Activated T-helper 2 cell treated with anti-CD3 and anti-CD28 coated beads, Interferon-gamma antibody, Interleukin-2, Interleukin-4, amounts not matched to agents 10 μg/mL and 5 μg/mL and 100 μg/mL, durations not matched to agents 14 hours and 24 hours and 36 hours (primary cell): Measurements from ENCODE around the gene SHISA3. TPM values are rescaled to one million over a fixed set of nuclear protein-coding genes. Genes with fewer than 3 reads are reported as not detected.
"Not testable (repeated sequence)": the region's sequence is repeated elsewhere in the genome, so short reads cannot be mapped to it uniquely, and the experiment has no call there.

Source experiments
- DNase-seq: peaks from one replicate; pipeline ENCODE4 v3.0.0; 2021; ENCODE audit warnings: low spot score
- H3K27ac Mint-ChIP-seq: one replicate; pipeline ENCODE4 v1.8.0; 2021; ENCODE audit warnings: mixed read lengths
- H3K27me3 Mint-ChIP-seq: one replicate; pipeline ENCODE4 v1.8.0; 2021; ENCODE audit warnings: low read depth, mixed read lengths
- H3K36me3 Mint-ChIP-seq: one replicate; pipeline ENCODE4 v1.8.0; 2021; ENCODE audit warnings: low read depth, mixed read lengths
- H3K4me1 Mint-ChIP-seq: one replicate; pipeline ENCODE4 v1.8.0; 2021; ENCODE audit warnings: low read depth, mixed read lengths
- H3K4me3 Mint-ChIP-seq: one replicate; pipeline ENCODE4 v1.8.0; 2021; ENCODE audit warnings: low read depth, mild to moderate bottlenecking, moderate library complexity, mixed read lengths
- H3K9me3 Mint-ChIP-seq: one replicate; pipeline ENCODE4 v1.8.0; 2021; ENCODE audit warnings: mixed read lengths
- intact Hi-C: fragments of 100-400 bp; cut with micrococcal nuclease; formaldehyde crosslinking; loops from one replicate; pipeline ENCODE4 v1.15.1; 2023
- total RNA-seq: library from RNA; stranded (reverse); gene quantifications from 2 replicates; pipeline ENCODE4 v1.2.3, GENCODE V29; 2022

Gene SHISA3
- total RNA-seq, 1 donor from 2014 or later, result 1.2 TPM

- H3K4me1 Mint-ChIP-seq, result no peaks in the 10 kb centered on the region
- H3K27me3 Mint-ChIP-seq, result peaks cover 2% of the 10 kb centered on the region
- no peak overlapping the region for H3K4me3 Mint-ChIP-seq
- H3K27ac Mint-ChIP-seq, result no peak overlapping the region
- no peaks in the 10 kb centered on the region for H3K9me3 Mint-ChIP-seq
- intact Hi-C loops, result no loop called here
- no peaks in the 10 kb centered on the region for H3K36me3 Mint-ChIP-seq
- no peak for DNase-seq
These were observed 27.8 kb upstream of the SHISA3 start for GRCh38 chr4:42369489-42369888.

- DNase-seq, result no peak
- H3K4me3 Mint-ChIP-seq, result no peak overlapping the region
- H3K9me3 Mint-ChIP-seq, result no peaks in the 10 kb centered on the region
- intact Hi-C loops, result loop anchor here (1.0 kb wide), 1 partner anchor 149 kb away; no protein-coding TSS in a partner anchor
- no peak overlapping the region for H3K27ac Mint-ChIP-seq
- H3K36me3 Mint-ChIP-seq, result no peaks in the 10 kb centered on the region
- no peaks in the 10 kb centered on the region for H3K4me1 Mint-ChIP-seq
- peaks cover 8% of the 10 kb centered on the region for H3K27me3 Mint-ChIP-seq
These were observed 25.7 kb upstream of the SHISA3 start for GRCh38 chr4:42371305-42372252.

- H3K27ac Mint-ChIP-seq, DNase-seq, H3K36me3 Mint-ChIP-seq, H3K27me3 Mint-ChIP-seq, H3K4me3 Mint-ChIP-seq, H3K9me3 Mint-ChIP-seq, intact Hi-C loops, H3K4me1 Mint-ChIP-seq: not testable (repeated sequence)
These were observed 25.0 kb upstream of the SHISA3 start for GRCh38 chr4:42372303-42372702.

- Mint-ChIP-seq H3K27me3 (peaks cover 26% of the 10 kb centered on the region), H3K4me3 (no peak overlapping the region), H3K36me3 (no peaks in the 10 kb centered on the region), H3K27ac (no peak overlapping the region), H3K4me1 (no peaks in the 10 kb centered on the region), H3K9me3 (no peaks in the 10 kb centered on the region)
- no peak for DNase-seq
- intact Hi-C loops, result no loop called here
These were observed 19.8 kb upstream of the SHISA3 start for GRCh38 chr4:42377497-42377896.

GRCh38 chr4:42381666-42382065 lies 15.6 kb upstream of the SHISA3 start:
- Mint-ChIP-seq H3K4me3 (no peak overlapping the region), H3K36me3 (no peaks in the 10 kb centered on the region), H3K9me3 (no peaks in the 10 kb centered on the region), H3K27me3 (peaks cover 18% of the 10 kb centered on the region), H3K27ac (no peak overlapping the region), H3K4me1 (no peaks in the 10 kb centered on the region)
- intact Hi-C loops, result no loop called here
- DNase-seq, result no peak

GRCh38 chr4:42385516-42385915 lies 11.8 kb upstream of the SHISA3 start:
- no peak for DNase-seq
- Mint-ChIP-seq H3K27me3 (peaks cover 8% of the 10 kb centered on the region), H3K36me3 (no peaks in the 10 kb centered on the region), H3K4me3 (no peak overlapping the region), H3K27ac (no peak overlapping the region), H3K4me1 (no peaks in the 10 kb centered on the region), H3K9me3 (no peaks in the 10 kb centered on the region)
- intact Hi-C loops, result no loop called here

- no peak for DNase-seq
- no peak overlapping the region for H3K4me3 Mint-ChIP-seq
- H3K27me3 Mint-ChIP-seq, result peaks cover 22% of the 10 kb centered on the region
- intact Hi-C loops, result loop anchor here (10.0 kb wide), 1 partner anchor 106 kb away; no protein-coding TSS in a partner anchor
- no peaks in the 10 kb centered on the region for H3K36me3 Mint-ChIP-seq
- no peaks in the 10 kb centered on the region for H3K9me3 Mint-ChIP-seq
- H3K27ac Mint-ChIP-seq, result no peak overlapping the region
- H3K4me1 Mint-ChIP-seq, result no peaks in the 10 kb centered on the region
These were observed 6.5 kb upstream of the SHISA3 start for GRCh38 chr4:42390622-42391354.

- H3K4me3 Mint-ChIP-seq, result no peak overlapping the region
- H3K36me3 Mint-ChIP-seq, result peaks cover under 1% of the 10 kb centered on the region
- no peak for DNase-seq
- intact Hi-C loops, result loop anchor here (10.0 kb wide), 1 partner anchor 107 kb away; no protein-coding TSS in a partner anchor
- H3K9me3 Mint-ChIP-seq, result no peaks in the 10 kb centered on the region
- H3K27me3 Mint-ChIP-seq, result peaks cover 23% of the 10 kb centered on the region
- H3K4me1 Mint-ChIP-seq, result peaks cover under 1% of the 10 kb centered on the region
- H3K27ac Mint-ChIP-seq, result no peak overlapping the region
These were observed 6.0 kb upstream of the SHISA3 start for GRCh38 chr4:42391355-42391664.

GRCh38 chr4:42391981-42392380 lies 5.3 kb upstream of the SHISA3 start:
- Mint-ChIP-seq H3K27me3 (peaks cover 30% of the 10 kb centered on the region), H3K9me3 (no peaks in the 10 kb centered on the region), H3K27ac (no peak overlapping the region), H3K4me3 (no peak overlapping the region), H3K4me1 (peaks cover 8% of the 10 kb centered on the region), H3K36me3 (peaks cover 6% of the 10 kb centered on the region)
- intact Hi-C loops, result loop anchor here (10.0 kb wide), 1 partner anchor 107 kb away; no protein-coding TSS in a partner anchor
- DNase-seq, result no peak

GRCh38 chr4:42392436-42392835 lies 4.9 kb upstream of the SHISA3 start:
- no peaks in the 10 kb centered on the region for H3K9me3 Mint-ChIP-seq
- intact Hi-C loops, result loop anchor here (10.0 kb wide), 1 partner anchor 108 kb away; no protein-coding TSS in a partner anchor
- no peak overlapping the region for H3K27ac Mint-ChIP-seq
- H3K4me3 Mint-ChIP-seq, result no peak overlapping the region
- peaks cover 34% of the 10 kb centered on the region for H3K27me3 Mint-ChIP-seq
- H3K36me3 Mint-ChIP-seq, result peaks cover 6% of the 10 kb centered on the region
- peaks cover 9% of the 10 kb centered on the region for H3K4me1 Mint-ChIP-seq
- no peak for DNase-seq

GRCh38 chr4:42395595-42395994 lies 1.7 kb upstream of the SHISA3 start:
- Mint-ChIP-seq H3K4me3 (no peak overlapping the region), H3K4me1 (peaks cover 15% of the 10 kb centered on the region), H3K27me3 (peaks cover 57% of the 10 kb centered on the region), H3K9me3 (no peaks in the 10 kb centered on the region), H3K36me3 (peaks cover 6% of the 10 kb centered on the region), H3K27ac (no peak overlapping the region)
- intact Hi-C loops, result loop anchor here (5.0 to 10.0 kb wide), 5 partner anchors 111 to 643 kb away; partner anchors contain the start of genes ATP8A1 and BEND4
- DNase-seq, result no peak

GRCh38 chr4:42396361-42396751 lies 932 bp upstream of the SHISA3 start:
- intact Hi-C loops, result loop anchor here (5.0 to 10.0 kb wide), 5 partner anchors 112 to 644 kb away; partner anchors contain the start of genes ATP8A1 and BEND4
- Mint-ChIP-seq H3K36me3 (peaks cover 6% of the 10 kb centered on the region), H3K4me1 (peaks cover 15% of the 10 kb centered on the region), H3K27ac (no peak overlapping the region), H3K9me3 (no peaks in the 10 kb centered on the region), H3K4me3 (peak overlapping the region; percentile 79), H3K27me3 (peaks cover 61% of the 10 kb centered on the region)
- DNase-seq, result no peak
